Measurements from ENCODE around the gene ZMYND8.
"Not testable (repeated sequence)": the region's sequence is repeated elsewhere in the genome, so short reads cannot be mapped to it uniquely, and the experiment has no call there.

Gene ZMYND8

DNA sequence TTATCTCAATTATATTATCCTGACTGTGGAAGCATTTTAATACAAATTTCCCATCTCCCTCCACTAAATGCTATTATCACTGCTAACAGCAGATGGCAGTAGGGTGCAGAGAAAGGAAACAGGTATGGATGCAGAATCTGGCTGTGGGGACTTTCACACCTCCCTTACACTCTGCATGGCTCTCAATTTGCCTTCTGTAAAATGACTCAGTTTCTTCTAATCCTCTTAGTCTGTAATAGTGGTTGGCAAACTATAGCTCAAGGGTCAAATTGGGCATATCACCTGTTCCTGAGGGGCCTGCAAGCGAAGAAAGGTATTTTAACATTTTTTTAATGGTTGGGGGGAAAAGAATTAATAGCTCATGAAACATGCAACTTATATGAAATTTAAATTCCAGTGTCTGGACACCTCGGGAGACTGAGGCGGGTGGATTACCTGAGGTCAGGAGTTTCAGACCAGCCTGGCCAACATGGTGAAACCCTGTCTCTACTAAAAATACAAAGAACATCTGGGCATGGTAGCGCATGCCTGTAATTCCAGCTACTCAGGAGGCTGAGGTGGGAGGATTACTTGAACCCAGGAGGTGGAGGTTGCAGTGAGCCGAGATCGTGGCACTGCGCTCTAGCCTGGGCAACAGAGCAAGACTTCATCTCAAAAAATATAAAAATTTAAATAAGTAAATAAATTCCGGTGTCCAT lies 83.5 kb downstream of the ZMYND8 start:
- Histone ChIP-seq H3K36me3 (ENCODE audit: control insufficient read depth, insufficient read depth, low read length) (peaks cover 19% of the 10 kb centered on the region), H3K9me3 (ENCODE audit: control insufficient read depth, insufficient read depth, low read length) (no peaks in the 10 kb centered on the region), H3K9ac (ENCODE audit: low read depth, low read length) (no peak overlapping the region), H3K4me1 (ENCODE audit: control insufficient read depth, insufficient read depth, low read length) (no peaks in the 10 kb centered on the region), H3K4me3 (ENCODE audit: low read depth, low read length) (no peak overlapping the region), H3K27me3 (ENCODE audit: control insufficient read depth, insufficient read depth, low read length) (no peaks in the 10 kb centered on the region)

- no peaks in the 10 kb centered on the region for H3K27me3 ChIP-seq (ENCODE audit: control insufficient read depth, insufficient read depth, low read length)
- H3K4me1 ChIP-seq (ENCODE audit: control insufficient read depth, insufficient read depth, low read length) = no peaks in the 10 kb centered on the region
- no peaks in the 10 kb centered on the region for H3K9me3 ChIP-seq (ENCODE audit: control insufficient read depth, insufficient read depth, low read length)
- peaks cover 18% of the 10 kb centered on the region for H3K36me3 ChIP-seq (ENCODE audit: control insufficient read depth, insufficient read depth, low read length)
- H3K4me3 ChIP-seq (ENCODE audit: low read depth, low read length) = no peak overlapping the region
- no peak overlapping the region for H3K9ac ChIP-seq (ENCODE audit: low read depth, low read length)
Observed at GRCh38 chr20:47271046-47271615, 85.4 kb downstream of the ZMYND8 start.

DNA sequence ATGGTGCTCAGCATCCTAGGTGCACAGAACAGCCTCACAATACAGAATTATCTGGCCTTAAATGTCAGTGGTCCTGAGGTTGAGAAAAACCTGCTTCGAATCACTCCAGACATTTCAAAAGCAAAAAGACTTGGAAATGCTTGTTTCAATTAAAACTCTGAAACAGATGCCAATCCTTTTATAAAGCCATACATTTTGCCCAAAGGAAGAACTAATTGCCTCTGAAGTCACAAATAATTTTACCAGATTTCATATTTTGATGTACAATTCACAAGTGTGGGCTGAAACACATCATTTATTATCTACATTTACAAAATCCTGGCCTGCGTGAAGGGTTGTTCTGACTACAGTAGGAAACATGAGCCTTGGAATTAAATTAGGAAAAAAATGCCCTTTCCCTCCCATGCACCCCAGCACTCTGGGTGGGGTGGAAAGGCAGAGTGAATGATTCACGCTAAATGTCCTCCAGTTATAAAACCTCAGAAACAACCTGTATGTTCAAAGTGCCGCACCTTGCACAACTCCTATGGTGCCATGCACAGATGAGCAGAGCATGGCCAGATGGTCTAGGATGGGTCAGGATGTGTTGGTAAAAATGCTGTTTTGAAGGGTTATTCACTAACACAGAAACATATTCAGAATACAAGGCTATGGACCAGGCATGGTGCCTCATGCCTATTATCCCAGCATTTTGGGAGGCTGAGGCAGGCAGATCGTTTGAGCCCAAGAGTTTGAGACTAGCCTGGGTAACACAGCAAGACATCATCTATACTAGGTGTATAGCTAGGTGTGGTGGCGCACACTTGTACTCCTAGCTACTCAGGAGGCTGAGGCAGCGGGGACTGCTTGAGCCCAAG lies 87.0 kb downstream of the ZMYND8 start:
- no peak overlapping the region for H3K9ac ChIP-seq (ENCODE audit: low read depth, low read length)
- no peaks in the 10 kb centered on the region for H3K27me3 ChIP-seq (ENCODE audit: control insufficient read depth, insufficient read depth, low read length)
- no peaks in the 10 kb centered on the region for H3K9me3 ChIP-seq (ENCODE audit: control insufficient read depth, insufficient read depth, low read length)
- no peak overlapping the region for H3K4me3 ChIP-seq (ENCODE audit: low read depth, low read length)
- peaks cover 17% of the 10 kb centered on the region for H3K36me3 ChIP-seq (ENCODE audit: control insufficient read depth, insufficient read depth, low read length)
- H3K4me1 ChIP-seq (ENCODE audit: control insufficient read depth, insufficient read depth, low read length) = peaks cover 2% of the 10 kb centered on the region

DNA sequence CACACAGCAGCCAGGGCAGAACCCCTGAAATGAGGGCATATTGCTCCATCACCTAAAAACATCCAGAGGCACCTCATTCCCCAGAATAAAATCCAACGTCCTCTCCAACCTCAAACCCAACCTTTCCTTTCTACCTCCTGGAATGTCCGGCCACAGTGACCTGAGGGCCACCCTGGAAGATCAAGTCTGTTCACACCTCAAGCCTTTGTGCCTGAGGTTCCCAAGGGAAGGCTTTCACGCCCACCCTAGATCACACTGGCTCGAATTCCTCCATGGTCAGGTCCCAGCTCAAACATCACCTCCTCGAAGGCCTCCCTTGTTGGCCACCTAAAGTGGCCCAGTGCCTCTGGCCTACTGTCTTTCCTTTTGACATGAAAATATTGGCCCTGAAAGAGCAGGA lies 88.9 kb downstream of the ZMYND8 start:
- no peaks in the 10 kb centered on the region for H3K9me3 ChIP-seq (ENCODE audit: control insufficient read depth, insufficient read depth, low read length)
- H3K9ac ChIP-seq (ENCODE audit: low read depth, low read length) = no peak overlapping the region
- H3K4me1 ChIP-seq (ENCODE audit: control insufficient read depth, insufficient read depth, low read length) = peaks cover 2% of the 10 kb centered on the region
- no peaks in the 10 kb centered on the region for H3K27me3 ChIP-seq (ENCODE audit: control insufficient read depth, insufficient read depth, low read length)
- peaks cover 22% of the 10 kb centered on the region for H3K36me3 ChIP-seq (ENCODE audit: control insufficient read depth, insufficient read depth, low read length)
- H3K4me3 ChIP-seq (ENCODE audit: low read depth, low read length) = no peak overlapping the region

DNA sequence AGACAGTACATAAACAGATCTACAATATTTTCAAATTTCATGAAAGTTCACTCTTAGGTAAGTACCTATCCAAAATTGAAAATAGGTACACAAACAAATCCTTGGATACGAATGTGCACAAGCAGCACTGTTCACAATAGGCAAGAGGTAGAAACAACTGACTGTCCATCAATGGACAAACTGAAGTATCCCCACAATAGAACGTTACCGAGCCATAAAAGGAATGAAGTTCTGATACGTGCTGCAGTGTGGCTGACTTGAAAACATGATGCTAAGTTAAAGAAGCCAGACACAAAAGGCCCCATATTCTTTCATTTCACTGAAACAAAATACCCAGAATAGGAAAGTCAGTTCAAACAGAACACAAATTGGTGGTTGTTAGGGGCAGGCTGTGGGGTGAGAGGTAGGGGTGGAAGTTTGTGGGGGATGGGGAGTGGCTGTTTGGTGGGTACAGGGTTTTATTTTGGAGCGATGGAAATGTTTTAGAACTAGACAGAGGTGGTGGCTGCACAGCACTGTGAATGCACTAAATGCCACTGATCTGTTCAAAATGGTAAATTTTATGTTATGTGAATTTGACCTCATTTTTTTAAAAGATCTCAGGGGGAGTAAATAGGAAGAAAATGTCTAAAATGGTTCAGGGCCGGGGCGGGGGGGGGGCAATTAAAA lies 89.5 kb downstream of the ZMYND8 start:
- Histone ChIP-seq H3K4me1 (ENCODE audit: control insufficient read depth, insufficient read depth, low read length) (peaks cover 2% of the 10 kb centered on the region), H3K9me3 (ENCODE audit: control insufficient read depth, insufficient read depth, low read length) (no peaks in the 10 kb centered on the region), H3K4me3 (ENCODE audit: low read depth, low read length) (no peak overlapping the region), H3K27me3 (ENCODE audit: control insufficient read depth, insufficient read depth, low read length) (no peaks in the 10 kb centered on the region), H3K36me3 (ENCODE audit: control insufficient read depth, insufficient read depth, low read length) (peaks cover 25% of the 10 kb centered on the region), H3K9ac (ENCODE audit: low read depth, low read length) (no peak overlapping the region)

GRCh38 chr20:47265984-47266383 lies 90.5 kb downstream of the ZMYND8 start:
- Histone ChIP-seq H3K4me1 (ENCODE audit: control insufficient read depth, insufficient read depth, low read length) (peaks cover 2% of the 10 kb centered on the region), H3K9ac (ENCODE audit: low read depth, low read length) (no peak overlapping the region), H3K9me3 (ENCODE audit: control insufficient read depth, insufficient read depth, low read length) (no peaks in the 10 kb centered on the region), H3K27me3 (ENCODE audit: control insufficient read depth, insufficient read depth, low read length) (no peaks in the 10 kb centered on the region), H3K4me3 (ENCODE audit: low read depth, low read length) (no peak overlapping the region), H3K36me3 (ENCODE audit: control insufficient read depth, insufficient read depth, low read length) (peaks cover 33% of the 10 kb centered on the region)

- H3K27me3 ChIP-seq (ENCODE audit: control insufficient read depth, insufficient read depth, low read length) = no peaks in the 10 kb centered on the region
- peaks cover 2% of the 10 kb centered on the region for H3K4me1 ChIP-seq (ENCODE audit: control insufficient read depth, insufficient read depth, low read length)
- H3K4me3 ChIP-seq (ENCODE audit: low read depth, low read length) = no peak overlapping the region
- no peaks in the 10 kb centered on the region for H3K9me3 ChIP-seq (ENCODE audit: control insufficient read depth, insufficient read depth, low read length)
- H3K36me3 ChIP-seq (ENCODE audit: control insufficient read depth, insufficient read depth, low read length) = peaks cover 34% of the 10 kb centered on the region
- H3K9ac ChIP-seq (ENCODE audit: low read depth, low read length) = no peak overlapping the region
Observed at GRCh38 chr20:47265214-47265613, 91.3 kb downstream of the ZMYND8 start.

GRCh38 chr20:47264137-47264769 lies 92.2 kb downstream of the ZMYND8 start:
- H3K4me1 ChIP-seq (ENCODE audit: control insufficient read depth, insufficient read depth, low read length); H3K4me3 ChIP-seq (ENCODE audit: low read depth, low read length); H3K9ac ChIP-seq (ENCODE audit: low read depth, low read length); H3K27me3 ChIP-seq (ENCODE audit: control insufficient read depth, insufficient read depth, low read length); H3K9me3 ChIP-seq (ENCODE audit: control insufficient read depth, insufficient read depth, low read length): not testable (repeated sequence)
- peaks cover 38% of the 10 kb centered on the region for H3K36me3 ChIP-seq (ENCODE audit: control insufficient read depth, insufficient read depth, low read length)

- Histone ChIP-seq H3K36me3 (ENCODE audit: control insufficient read depth, insufficient read depth, low read length) (peaks cover 45% of the 10 kb centered on the region), H3K9ac (ENCODE audit: low read depth, low read length) (no peak overlapping the region), H3K4me3 (ENCODE audit: low read depth, low read length) (no peak overlapping the region), H3K9me3 (ENCODE audit: control insufficient read depth, insufficient read depth, low read length) (no peaks in the 10 kb centered on the region), H3K4me1 (ENCODE audit: control insufficient read depth, insufficient read depth, low read length) (peaks cover 2% of the 10 kb centered on the region), H3K27me3 (ENCODE audit: control insufficient read depth, insufficient read depth, low read length) (no peaks in the 10 kb centered on the region)
Observed at GRCh38 chr20:47263465-47264084, 92.9 kb downstream of the ZMYND8 start.

GRCh38 chr20:47263080-47263464 lies 93.4 kb downstream of the ZMYND8 start:
- H3K4me3 ChIP-seq (ENCODE audit: low read depth, low read length) = no peak overlapping the region

More at GRCh38 chr20:47263080-47263464, 93.4 kb downstream of the ZMYND8 start:
- H3K36me3 ChIP-seq (ENCODE audit: control insufficient read depth, insufficient read depth, low read length) = peaks cover 50% of the 10 kb centered on the region
- H3K27me3 ChIP-seq (ENCODE audit: control insufficient read depth, insufficient read depth, low read length) = no peaks in the 10 kb centered on the region
- no peak overlapping the region for H3K9ac ChIP-seq (ENCODE audit: low read depth, low read length)
- peaks cover 2% of the 10 kb centered on the region for H3K4me1 ChIP-seq (ENCODE audit: control insufficient read depth, insufficient read depth, low read length)
- no peaks in the 10 kb centered on the region for H3K9me3 ChIP-seq (ENCODE audit: control insufficient read depth, insufficient read depth, low read length)
